Measurements from ENCODE around the gene CTPS2. TPM values are rescaled to one million over a fixed set of nuclear protein-coding genes. Genes with fewer than 3 reads are reported as not detected.

The CTPS2 gene
- polyA plus RNA-seq, 3 donors: 1.4 to 3.4 (median 2.8) TPM

- Histone ChIP-seq H4K20me1 (ENCODE audit: insufficient read depth, low read length) (no peaks in the 10 kb centered on the region), H2AFZ (ENCODE audit: insufficient read depth, low read depth, low read length, poor library complexity, severe bottlenecking) (no peak overlapping the region), H3K36me3 (replicated peaks in 1 of 2; ENCODE audit: control insufficient read depth in 1 of 2, insufficient read depth in 2 of 2, low read length in 2 of 2) (peaks cover 38 to 78% of the 10 kb centered on the region in 2 donors), H3K27me3 (ENCODE audit: control insufficient read depth in 2 of 2, insufficient read depth in 2 of 2, low read length in 2 of 2) (no peaks in the 10 kb centered on the region), H3K27ac (ENCODE audit: low read depth in 1 of 2, low read length in 2 of 2) (no peak overlapping the region), H3K9ac (ENCODE audit: insufficient read depth, low read length, poor library complexity, severe bottlenecking) (no peak overlapping the region), H3K9me3 (replicated peaks in 1 of 2; ENCODE audit: control insufficient read depth in 1 of 2, insufficient read depth in 1 of 2, low read length in 2 of 2) (no peaks in the 10 kb centered on the region), H3K4me1 (ENCODE audit: control insufficient read depth in 1 of 2, insufficient read depth in 2 of 2, low read length in 2 of 2) (no peaks in the 10 kb centered on the region), H3K79me2 (ENCODE audit: insufficient read depth, low read length) (no peaks in the 10 kb centered on the region), H3K4me3 (replicated peaks in 1 of 3; ENCODE audit: low read depth in 2 of 3, low read length in 3 of 3) (no peak overlapping the region), H3K4me2 (replicated peaks; ENCODE audit: extremely low read depth, low read length, poor library complexity, severe bottlenecking) (no peak overlapping the region)
- 97% methylated on average over 6 of the region's 12 CpGs for WGBS (ENCODE audit: insufficient coverage)
- intact Hi-C loops (cut with micrococcal nuclease): no loop called here
- Mint-ChIP-seq H3K9me3 (no peaks in the 10 kb centered on the region), H3K27ac (peak overlapping the region in 1 of 7 donors; percentile 2), H3K27me3 (ENCODE audit: low read depth in 3 of 3) (peaks cover 0 to 19% (median 0%) of the 10 kb centered on the region in 3 donors), H3K36me3 (peaks cover 41 to 78% of the 10 kb centered on the region in 2 donors), H3K4me1 (peaks cover 8% of the 10 kb centered on the region), H3K4me3 (no peak overlapping the region)
- no peak for DNase-seq
- TF ChIP-seq, protein P1, sequence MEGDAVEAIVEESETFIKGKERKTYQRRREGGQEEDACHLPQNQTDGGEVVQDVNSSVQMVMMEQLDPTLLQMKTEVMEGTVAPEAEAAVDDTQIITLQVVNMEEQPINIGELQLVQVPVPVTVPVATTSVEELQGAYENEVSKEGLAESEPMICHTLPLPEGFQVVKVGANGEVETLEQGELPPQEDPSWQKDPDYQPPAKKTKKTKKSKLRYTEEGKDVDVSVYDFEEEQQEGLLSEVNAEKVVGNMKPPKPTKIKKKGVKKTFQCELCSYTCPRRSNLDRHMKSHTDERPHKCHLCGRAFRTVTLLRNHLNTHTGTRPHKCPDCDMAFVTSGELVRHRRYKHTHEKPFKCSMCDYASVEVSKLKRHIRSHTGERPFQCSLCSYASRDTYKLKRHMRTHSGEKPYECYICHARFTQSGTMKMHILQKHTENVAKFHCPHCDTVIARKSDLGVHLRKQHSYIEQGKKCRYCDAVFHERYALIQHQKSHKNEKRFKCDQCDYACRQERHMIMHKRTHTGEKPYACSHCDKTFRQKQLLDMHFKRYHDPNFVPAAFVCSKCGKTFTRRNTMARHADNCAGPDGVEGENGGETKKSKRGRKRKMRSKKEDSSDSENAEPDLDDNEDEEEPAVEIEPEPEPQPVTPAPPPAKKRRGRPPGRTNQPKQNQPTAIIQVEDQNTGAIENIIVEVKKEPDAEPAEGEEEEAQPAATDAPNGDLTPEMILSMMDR (IDR thresholded peaks at IDR 0.05): no peak
Measured at GRCh38 chrX:16743604-16744325, 31.3 kb upstream of the CTPS2 start.

- Histone ChIP-seq H2AFZ (ENCODE audit: insufficient read depth, low read depth, low read length, poor library complexity, severe bottlenecking) (no peak overlapping the region), H3K4me3 (replicated peaks in 1 of 3; ENCODE audit: low read depth in 2 of 3, low read length in 3 of 3) (no peak overlapping the region), H3K4me1 (ENCODE audit: control insufficient read depth in 1 of 2, insufficient read depth in 2 of 2, low read length in 2 of 2) (no peaks in the 10 kb centered on the region), H3K36me3 (replicated peaks in 1 of 2; ENCODE audit: control insufficient read depth in 1 of 2, insufficient read depth in 2 of 2, low read length in 2 of 2) (peaks cover 35 to 76% of the 10 kb centered on the region in 2 donors), H3K27ac (ENCODE audit: low read depth in 1 of 2, low read length in 2 of 2) (no peak overlapping the region), H3K27me3 (ENCODE audit: control insufficient read depth in 2 of 2, insufficient read depth in 2 of 2, low read length in 2 of 2) (peaks cover 0 to 2% of the 10 kb centered on the region in 2 donors), H3K79me2 (ENCODE audit: insufficient read depth, low read length) (no peaks in the 10 kb centered on the region), H4K20me1 (ENCODE audit: insufficient read depth, low read length) (no peaks in the 10 kb centered on the region), H3K9me3 (replicated peaks in 1 of 2; ENCODE audit: control insufficient read depth in 1 of 2, insufficient read depth in 1 of 2, low read length in 2 of 2) (no peaks in the 10 kb centered on the region), H3K4me2 (replicated peaks; ENCODE audit: extremely low read depth, low read length, poor library complexity, severe bottlenecking) (no peak overlapping the region), H3K9ac (ENCODE audit: insufficient read depth, low read length, poor library complexity, severe bottlenecking) (no peak overlapping the region)
- intact Hi-C loops (cut with micrococcal nuclease): no loop called here
- TF ChIP-seq, protein P1 (IDR thresholded peaks at IDR 0.05): no peak
- Mint-ChIP-seq H3K27me3 (ENCODE audit: low read depth in 3 of 3) (peaks cover 0 to 24% (median 2%) of the 10 kb centered on the region in 3 donors), H3K27ac (peak overlapping the region in 5 of 7 donors; percentile 2 to 68 (median 54)), H3K4me1 (peaks cover 8% of the 10 kb centered on the region), H3K4me3 (no peak overlapping the region), H3K36me3 (peaks cover 51 to 78% of the 10 kb centered on the region in 2 donors), H3K9me3 (peaks cover 0 to 2% (median 0%) of the 10 kb centered on the region in 7 donors)
- WGBS (ENCODE audit: insufficient coverage): 0% methylated on average over 1 of the region's 6 CpGs
- peak in 2 of 3 donors; percentile 5 to 6 for DNase-seq
Measured at GRCh38 chrX:16739574-16739973, 27.1 kb upstream of the CTPS2 start.

Data from CD14-positive monocyte (primary cell).